Activated CD4-positive, alpha-beta T cell treated with anti-CD3 and anti-CD28 coated beads for 24 hours (primary cell): Measurements from ENCODE around the gene BASP1.

Source experiments
- DNase-seq, 2 donors: peaks; one replicate each; pipeline ENCODE4 v3.0.0-alpha.2; 2020; ENCODE audit warnings: low read depth in 2 of 2

The BASP1 gene

GRCh38 chr5:17217493-17218352, at the start of gene BASP1:
Gene BASP1, plus strand, starts transcription at chr5:17217631. Its CDS starts 57,586 bp downstream, at chr5:17275217.
- DNase-seq: no peak

GRCh38 chr5:17169507-17169906, 47.9 kb upstream of the BASP1 start:
- no peak for DNase-seq

- DNase-seq: no peak
Observed at GRCh38 chr5:17172791-17173190, 44.6 kb upstream of the BASP1 start.

- DNase-seq: no peak
Observed at GRCh38 chr5:17174965-17175364, 42.5 kb upstream of the BASP1 start.

GRCh38 chr5:17177501-17178372, 39.7 kb upstream of the BASP1 start:
- no peak for DNase-seq

- no peak for DNase-seq
Observed at GRCh38 chr5:17178373-17178675, 39.1 kb upstream of the BASP1 start.

- no peak for DNase-seq
Observed at GRCh38 chr5:17180330-17180843, 37.0 kb upstream of the BASP1 start.

GRCh38 chr5:17180864-17181723, 36.3 kb upstream of the BASP1 start:
- no peak for DNase-seq

- no peak for DNase-seq
Observed at GRCh38 chr5:17182494-17182893, 34.9 kb upstream of the BASP1 start.

GRCh38 chr5:17182981-17183380, 34.5 kb upstream of the BASP1 start:
- DNase-seq: no peak

GRCh38 chr5:17183831-17184230, 33.6 kb upstream of the BASP1 start:
- no peak for DNase-seq

- no peak for DNase-seq
Observed at GRCh38 chr5:17184588-17184987, 32.8 kb upstream of the BASP1 start.

- no peak for DNase-seq
Observed at GRCh38 chr5:17185349-17185748, 32.1 kb upstream of the BASP1 start.

- no peak for DNase-seq
Observed at GRCh38 chr5:17185773-17186172, 31.7 kb upstream of the BASP1 start.

- no peak for DNase-seq
Observed at GRCh38 chr5:17186256-17186655, 31.2 kb upstream of the BASP1 start.

GRCh38 chr5:17187011-17187785, 30.2 kb upstream of the BASP1 start:
- DNase-seq: no peak

- no peak for DNase-seq
Observed at GRCh38 chr5:17187786-17188170, 29.7 kb upstream of the BASP1 start.

- peak; percentile 48 to 52 for DNase-seq
Observed at GRCh38 chr5:17189381-17190036, 27.9 kb upstream of the BASP1 start.

- DNase-seq: no peak
Observed at GRCh38 chr5:17190242-17190778, 27.1 kb upstream of the BASP1 start.

GRCh38 chr5:17190799-17191391, 26.5 kb upstream of the BASP1 start:
- DNase-seq: no peak
